Osteocyte (in vitro differentiated cells): ENCODE measurements around the gene ZDHHC1. TPM values are rescaled to one million over a fixed set of nuclear protein-coding genes. Genes with fewer than 3 reads are reported as not detected.

Experiments used
- DNase-seq: peaks from one replicate; pipeline ENCODE4 v3.0.0; 2021; ENCODE audit warnings: mixed read lengths; ENCODE audit not compliant: unreplicated experiment; ENCODE audit errors: extremely low spot score
- H3K27ac Mint-ChIP-seq: one replicate; pipeline ENCODE4 v1.8.0; 2021; ENCODE audit warnings: mild to moderate bottlenecking, mixed read lengths; ENCODE audit not compliant: unreplicated experiment
- H3K27me3 Mint-ChIP-seq: one replicate; pipeline ENCODE4 v1.8.0; 2021; ENCODE audit warnings: mixed read lengths; ENCODE audit not compliant: unreplicated experiment
- H3K36me3 Mint-ChIP-seq: one replicate; pipeline ENCODE4 v1.8.0; 2021; ENCODE audit warnings: mixed read lengths; ENCODE audit not compliant: unreplicated experiment
- H3K4me1 Mint-ChIP-seq: one replicate; pipeline ENCODE4 v1.8.0; 2021; ENCODE audit warnings: mixed read lengths; ENCODE audit not compliant: unreplicated experiment
- H3K4me3 Mint-ChIP-seq: one replicate; pipeline ENCODE4 v1.8.0; 2021; ENCODE audit warnings: mild to moderate bottlenecking, moderate library complexity, mixed read lengths; ENCODE audit not compliant: unreplicated experiment
- H3K9me3 Mint-ChIP-seq: one replicate; pipeline ENCODE4 v1.8.0; 2021; ENCODE audit warnings: mixed read lengths; ENCODE audit not compliant: unreplicated experiment
- CTCF ChIP-seq: fragments of 200-600 bp; sonication (generic); IDR thresholded peaks from 2 replicates; pipeline ENCODE4 v1.5.0; 2021; ENCODE audit warnings: antibody characterized with exemption, mild to moderate bottlenecking, moderate library complexity
- total RNA-seq: library from RNA; stranded (reverse); gene quantifications from 2 replicates; pipeline ENCODE4 v1.2.1, GENCODE V29; 2021

ZDHHC1 gene
- total RNA-seq, 1 donor from 2014 or later = 15.4 TPM

- no peak for TF ChIP-seq CTCF
- H3K4me3 Mint-ChIP-seq = no peak overlapping the region
- H3K4me1 Mint-ChIP-seq = peaks cover 17% of the 10 kb centered on the region
- no peak for DNase-seq
- H3K27me3 Mint-ChIP-seq = peaks cover 19% of the 10 kb centered on the region
- no peaks in the 10 kb centered on the region for H3K36me3 Mint-ChIP-seq
- H3K9me3 Mint-ChIP-seq = no peaks in the 10 kb centered on the region
- H3K27ac Mint-ChIP-seq = no peak overlapping the region
Observed at GRCh38 chr16:67389911-67390815, 26.1 kb downstream of the ZDHHC1 start.

GRCh38 chr16:67388591-67388990, 27.7 kb downstream of the ZDHHC1 start:
- Mint-ChIP-seq H3K27me3 (peaks cover 32% of the 10 kb centered on the region), H3K36me3 (no peaks in the 10 kb centered on the region), H3K27ac (no peak overlapping the region)

GRCh38 chr16:67388191-67388590, 28.1 kb downstream of the ZDHHC1 start:
- no peak for TF ChIP-seq CTCF
- H3K27ac Mint-ChIP-seq = no peak overlapping the region
- DNase-seq = peak; percentile 67
- H3K4me3 Mint-ChIP-seq = no peak overlapping the region
- peaks cover 9% of the 10 kb centered on the region for H3K4me1 Mint-ChIP-seq
- no peaks in the 10 kb centered on the region for H3K9me3 Mint-ChIP-seq
- no peaks in the 10 kb centered on the region for H3K36me3 Mint-ChIP-seq
- H3K27me3 Mint-ChIP-seq = peaks cover 32% of the 10 kb centered on the region

More at GRCh38 chr16:67388591-67388990, 27.7 kb downstream of the ZDHHC1 start:
- TF ChIP-seq CTCF = no peak
- Mint-ChIP-seq H3K9me3 (no peaks in the 10 kb centered on the region), H3K4me1 (peaks cover 10% of the 10 kb centered on the region), H3K4me3 (no peak overlapping the region)
- peak; percentile 62 for DNase-seq

- peak; percentile 53 for DNase-seq
- TF ChIP-seq CTCF = no peak
- H3K36me3 Mint-ChIP-seq = no peaks in the 10 kb centered on the region
- peaks cover 6% of the 10 kb centered on the region for H3K4me1 Mint-ChIP-seq
- H3K27me3 Mint-ChIP-seq = peaks cover 32% of the 10 kb centered on the region
- no peak overlapping the region for H3K27ac Mint-ChIP-seq
- H3K9me3 Mint-ChIP-seq = no peaks in the 10 kb centered on the region
- H3K4me3 Mint-ChIP-seq = no peak overlapping the region
Observed at GRCh38 chr16:67387479-67388079, 28.7 kb downstream of the ZDHHC1 start.

- H3K4me1 Mint-ChIP-seq = peaks cover 2% of the 10 kb centered on the region
- H3K4me3 Mint-ChIP-seq = no peak overlapping the region
- H3K27me3 Mint-ChIP-seq = peaks cover 37% of the 10 kb centered on the region
- no peaks in the 10 kb centered on the region for H3K36me3 Mint-ChIP-seq
- no peak for TF ChIP-seq CTCF
- no peak overlapping the region for H3K27ac Mint-ChIP-seq
- peak; percentile 75 for DNase-seq
- no peaks in the 10 kb centered on the region for H3K9me3 Mint-ChIP-seq
Observed at GRCh38 chr16:67386861-67387455, 29.3 kb downstream of the ZDHHC1 start.
